ENCODE measurements around the gene OR51A7.
"Not testable (repeated sequence)": the region's sequence is repeated elsewhere in the genome, so short reads cannot be mapped to it uniquely, and the experiment has no call there.

The OR51A7 gene

GRCh38 chr11:4903484-4903883 lies at the start of gene OR51A7:
OR51A7 (plus strand) TSS chr11:4903783; CDS start chr11:4907370, 3,587 bp downstream.
- ATAC-seq (no peak), DNase-seq (no peak)

GRCh38 chr11:4854286-4854685 lies 49.3 kb upstream of the OR51A7 start:
- not testable (repeated sequence) for ATAC-seq, DNase-seq

- ATAC-seq, result no peak
- DNase-seq, result no peak
These were observed 40.9 kb upstream of the OR51A7 start for GRCh38 chr11:4862447-4863236.

GRCh38 chr11:4863876-4864275 lies 39.7 kb upstream of the OR51A7 start:
- no peak for ATAC-seq
- no peak for DNase-seq

- no peak for ATAC-seq
- DNase-seq, result no peak
These were observed 37.7 kb upstream of the OR51A7 start for GRCh38 chr11:4865855-4866254.

- DNase-seq, result no peak
- no peak for ATAC-seq
These were observed 22.4 kb upstream of the OR51A7 start for GRCh38 chr11:4881188-4881587.

GRCh38 chr11:4881860-4882500 lies 21.6 kb upstream of the OR51A7 start, which contains the start of gene OR51T1:
OR51T1 (plus strand) TSS chr11:4881900; CDS start chr11:4881900, 0 bp downstream.
- ATAC-seq, result no peak
- DNase-seq, result no peak

GRCh38 chr11:4882543-4882942 lies 21.0 kb upstream of the OR51A7 start:
- ATAC-seq (no peak), DNase-seq (no peak)

GRCh38 chr11:4884361-4884760 lies 19.2 kb upstream of the OR51A7 start:
- no peak for ATAC-seq
- no peak for DNase-seq

GRCh38 chr11:4886186-4886585 lies 17.4 kb upstream of the OR51A7 start:
- DNase-seq (no peak), ATAC-seq (no peak)

GRCh38 chr11:4887591-4887990 lies 16.0 kb upstream of the OR51A7 start:
- no peak for DNase-seq
- ATAC-seq, result no peak

- ATAC-seq (no peak), DNase-seq (no peak)
These were observed 13.3 kb upstream of the OR51A7 start for GRCh38 chr11:4890279-4890678.

GRCh38 chr11:4891996-4892640 lies 11.5 kb upstream of the OR51A7 start:
- no peak for DNase-seq
- no peak for ATAC-seq

GRCh38 chr11:4916581-4916980 lies 13.0 kb downstream of the OR51A7 start:
- no peak for ATAC-seq
- no peak for DNase-seq

GRCh38 chr11:4919250-4919649 lies 15.7 kb downstream of the OR51A7 start, which contains the start of gene OR51G2:
OR51G2 (minus strand) TSS chr11:4919350; CDS start chr11:4915663, 3,687 bp downstream.
- no peak for ATAC-seq

GRCh38 chr11:4921796-4922195 lies 18.2 kb downstream of the OR51A7 start:
- no peak for DNase-seq
- ATAC-seq, result no peak

More at GRCh38 chr11:4919250-4919649, 15.7 kb downstream of the OR51A7 start, which contains the start of gene OR51G2:
- DNase-seq, result no peak

- ATAC-seq, result no peak
- DNase-seq, result no peak
These were observed 18.7 kb downstream of the OR51A7 start for GRCh38 chr11:4922304-4922703.

GRCh38 chr11:4924239-4924638 lies 20.7 kb downstream of the OR51A7 start, which contains the start of gene OR51G1:
OR51G1 (minus strand) TSS chr11:4924339; CDS start chr11:4924339, 0 bp downstream.
- no peak for DNase-seq
- ATAC-seq, result no peak

GRCh38 chr11:4926608-4927007 lies 23.0 kb downstream of the OR51A7 start:
- DNase-seq (no peak), ATAC-seq (no peak)

GRCh38 chr11:4932751-4933150 lies 29.2 kb downstream of the OR51A7 start:
- no peak for DNase-seq
- ATAC-seq, result no peak

- ATAC-seq (no peak), DNase-seq (no peak)
These were observed 33.2 kb downstream of the OR51A7 start for GRCh38 chr11:4936745-4937144.

GRCh38 chr11:4947505-4947904 lies 43.9 kb downstream of the OR51A7 start, which contains the start of gene OR51A4:
OR51A4 (minus strand) TSS chr11:4947605; CDS start chr11:4947100, 505 bp downstream.
- no peak for DNase-seq
- no peak for ATAC-seq

GRCh38 chr11:4955613-4956012 lies 52.0 kb downstream of the OR51A7 start, which contains the start of gene OR51A2:
OR51A2 (minus strand) TSS chr11:4955713; CDS start chr11:4955713, 0 bp downstream.
- ATAC-seq, DNase-seq: not testable (repeated sequence)

Measured in stimulated activated naive CD8-positive, alpha-beta T cell treated with anti-CD3 and anti-CD28 coated beads, Interleukin-15, Interleukin-2, amounts not matched to agents 100 U/mL and 50 U/mL, for 24 hours (primary cell).